GM12878 (cell line): ENCODE measurements around the gene SLC20A1. TPM values are rescaled to one million over a fixed set of nuclear protein-coding genes. Genes with fewer than 3 reads are reported as not detected.

ENCODE experiments used
- ATAC-seq: fragments of 200-7000 bp; cut with Tn5 transposase; 3 replicates; pipeline ENCODE4 v1.9.1; 2020; ENCODE audit warnings: mild to moderate bottlenecking, moderate library complexity
- BruUV-seq: library from RNA; stranded (reverse); fragments of 400-500 nt; replicated peaks from 2 replicates; lab custom pipeline; 2021; lab: Mats Ljungman, UMichigan
- CTCF ChIA-PET: fragments of 300-600 bp; sonication (Branson Sonifier 250); formaldehyde crosslinking; extraction: SDS; loops from one replicate; lab custom pipeline; 2021; ENCODE audit warnings: inconsistent platforms; lab: Yijun Ruan, JAX
- POLR2A ChIA-PET: fragments of 350-600 bp; formaldehyde crosslinking; extraction: SDS; loops from one replicate; lab custom pipeline; 2021; ENCODE audit warnings: inconsistent platforms; lab: Charles Lee
- RAD21 ChIA-PET: fragments of 300-600 bp; sonication (Branson Sonifier 250); formaldehyde crosslinking; loops from one replicate; lab custom pipeline; 2023; ENCODE audit warnings: antibody characterized with exemption; ENCODE audit not compliant: unreplicated experiment; lab: Charles Lee
- SMC1A ChIA-PET: fragments of 300-600 bp; sonication (Branson Sonifier 250); formaldehyde crosslinking; loops from one replicate; lab custom pipeline; 2023; ENCODE audit not compliant: unreplicated experiment, uncharacterized antibody; lab: Charles Lee
- DNase-seq: peaks from one replicate; pipeline ENCODE4 v3.0.0-alpha.2; 2011; ENCODE audit warnings: low read depth, low spot score
- FAIRE-seq: peaks from 3 replicates; lab custom pipeline; 2011; peaks lifted over from hg19 to GRCh38; lab: Jason Lieb, UNC
- H2AFZ ChIP-seq: 2 replicates; pipeline ENCODE4 v1.6.0; 2011; ENCODE audit warnings: low read depth, low read length, control low read depth; ENCODE audit not compliant: control insufficient read depth
- H3K27ac ChIP-seq: 2 replicates; pipeline ENCODE4 v1.5.1; 2011; ENCODE audit warnings: control low read depth; ENCODE audit not compliant: control insufficient read depth, insufficient read depth
- H3K27me3 ChIP-seq, 2 experiments: replicated peaks in 1 of 2; 2 replicates each; pipeline versions ENCODE4 v1.6.0 to v1.6.1; 2011; ENCODE audit warnings: low read length in 1 of 2; ENCODE audit not compliant: control insufficient read depth in 2 of 2, insufficient read depth in 2 of 2
- H3K36me3 ChIP-seq, 2 experiments: 2 replicates each; pipeline ENCODE4 v1.5.1; 2011; ENCODE audit warnings: low read length in 1 of 2; ENCODE audit not compliant: control insufficient read depth in 2 of 2, insufficient read depth in 2 of 2
- H3K4me1 ChIP-seq: 2 replicates; pipeline ENCODE4 v1.6.1; 2011; ENCODE audit warnings: mild to moderate bottlenecking, low read length, moderate library complexity, mixed read lengths; ENCODE audit not compliant: control insufficient read depth, insufficient read depth
- H3K4me2 ChIP-seq: 2 replicates; pipeline ENCODE4 v1.6.0; 2011; ENCODE audit warnings: control low read depth; ENCODE audit not compliant: control insufficient read depth, insufficient read depth
- H3K4me3 ChIP-seq: fragments of 200-600 bp; sonication (generic); 2 replicates; pipeline ENCODE4 v1.5.1; 2016
- H3K79me2 ChIP-seq: 2 replicates; pipeline ENCODE4 v1.6.0; 2011; ENCODE audit warnings: low read length; ENCODE audit not compliant: control insufficient read depth, insufficient read depth
- H3K9ac ChIP-seq: 2 replicates; pipeline ENCODE4 v1.8.0; 2011; ENCODE audit warnings: low read length, control low read depth, mixed read lengths; ENCODE audit not compliant: control insufficient read depth, insufficient read depth
- H3K9me3 ChIP-seq: replicated peaks from 3 replicates; pipeline ENCODE4 v1.5.1; 2011; ENCODE audit warnings: mild to moderate bottlenecking, low read length; ENCODE audit not compliant: control insufficient read depth, insufficient read depth
- H4K20me1 ChIP-seq: 2 replicates; pipeline ENCODE4 v1.6.0; 2011; ENCODE audit not compliant: control insufficient read depth, insufficient read depth
- BMI1 ChIP-seq: fragments of 450-650 bp; IDR thresholded peaks from 2 replicates; pipeline ENCODE4 v1.6.1; 2016; ENCODE audit warnings: mild to moderate bottlenecking, moderate library complexity, borderline replicate concordance
- EP300 ChIP-seq, 2 experiments: fragments of 150-350 bp in 1 of 2; IDR thresholded peaks; 2 replicates each; pipeline ENCODE4 v1.6.1; 2011 to 2012; ENCODE audit warnings: low read depth in 2 of 2, low read length in 2 of 2, borderline replicate concordance in 1 of 2, improper control_type of control experiment in 1 of 2, inconsistent platforms in 1 of 2; ENCODE audit not compliant: control insufficient read depth in 1 of 2
- FOXK2 ChIP-seq: fragments of 450-650 bp; IDR thresholded peaks from 2 replicates; pipeline ENCODE4 v1.6.1; 2017; ENCODE audit warnings: mild to moderate bottlenecking, moderate library complexity
- GATAD2B ChIP-seq: fragments of 450-650 bp; conservative IDR thresholded peaks from 2 replicates; pipeline ENCODE4 v1.6.1; 2017; ENCODE audit warnings: low read depth, mild to moderate bottlenecking, moderate library complexity
- IRF4 ChIP-seq: IDR thresholded peaks from 2 replicates; pipeline ENCODE4 v1.6.1; 2011; ENCODE audit warnings: low read depth, low read length
- LARP7 ChIP-seq: fragments of 450-650 bp; IDR thresholded peaks from 2 replicates; pipeline ENCODE4 v1.6.1; 2017; ENCODE audit warnings: mild to moderate bottlenecking
- MLLT1 ChIP-seq: fragments of 450-650 bp; IDR thresholded peaks from 2 replicates; pipeline ENCODE4 v1.6.1; 2016; ENCODE audit warnings: mild to moderate bottlenecking
- MTA3 ChIP-seq: IDR thresholded peaks from 2 replicates; pipeline ENCODE4 v1.6.1; 2012; ENCODE audit warnings: low read length, inconsistent platforms, borderline replicate concordance
- RB1 ChIP-seq: fragments of 450-650 bp; formaldehyde crosslinking; IDR thresholded peaks from 2 replicates; pipeline ENCODE4 v1.6.1; 2017; ENCODE audit warnings: mild to moderate bottlenecking, borderline replicate concordance
- SPI1 ChIP-seq: IDR thresholded peaks from 2 replicates; pipeline ENCODE4 v1.6.1; 2011; ENCODE audit warnings: low read depth, mild to moderate bottlenecking, low read length, moderate library complexity, borderline replicate concordance; ENCODE audit not compliant: insufficient read depth
- SREBF1 ChIP-seq: IDR thresholded peaks from 2 replicates; pipeline ENCODE4 v1.6.1; 2012; ENCODE audit warnings: mild to moderate bottlenecking, low read length
- TARDBP ChIP-seq: IDR thresholded peaks from 2 replicates; pipeline ENCODE4 v1.6.1; 2016; ENCODE audit warnings: borderline replicate concordance
- TCF3 ChIP-seq: IDR thresholded peaks from 2 replicates; pipeline ENCODE4 v1.6.1; 2012; ENCODE audit warnings: low read depth, mild to moderate bottlenecking, low read length, borderline replicate concordance; ENCODE audit not compliant: insufficient read depth
- ZBED1 ChIP-seq: IDR thresholded peaks from 2 replicates; pipeline ENCODE4 v1.6.1; 2016; ENCODE audit warnings: borderline replicate concordance
- ZBTB11 ChIP-seq: fragments of 450-650 bp; formaldehyde crosslinking; IDR thresholded peaks from 2 replicates; pipeline ENCODE4 v1.5.0; 2022; ENCODE audit warnings: mild to moderate bottlenecking, missing genetic modification characterization
- ZBTB33 ChIP-seq: fragments of 450-650 bp; IDR thresholded peaks from 2 replicates; pipeline ENCODE4 v1.6.1; 2017; ENCODE audit warnings: mild to moderate bottlenecking
- ZZZ3 ChIP-seq: IDR thresholded peaks from 2 replicates; pipeline ENCODE4 v1.6.1; 2011; ENCODE audit warnings: low read depth; ENCODE audit not compliant: control insufficient read depth, insufficient read length
- WGBS: methylation state at CpG from one replicate; pipeline ENCODE4 v1.1.6; 2016; ENCODE audit warnings: low lambda C conversion rate; ENCODE audit not compliant: insufficient replicate concordance, insufficient coverage; ENCODE audit errors: missing lambda C conversion rate; 5-methylcytosine and 5-hydroxymethylcytosine counted together
- in situ Hi-C: fragments of 300-500 bp; cut with MboI; formaldehyde crosslinking; loops from 9 replicates; pipeline ENCODE4 v1.14.3; 2018; ENCODE audit warnings: mixed read lengths
- intact Hi-C: fragments of 100-400 bp; cut with micrococcal nuclease; formaldehyde crosslinking; loops from one replicate; pipeline ENCODE4 v1.14.2; 2022; ENCODE audit not compliant: unreplicated experiment
- polyA plus RNA-seq, 11 experiments: library from polyadenylated mRNA; depleted of rRNA in 4 of 11; unstranded in 6 of 11; stranded (reverse) in 5 of 11; fragments of >200 nt; fragmentation: Nextera tagmentation in 4 of 11; fragmentation: Illumina TruSeq in 1 of 11; extraction: Ambion mirVana in 4 of 11; extraction: Trizol in 1 of 11; gene quantifications; 1 replicate in 1 of 11; 2 replicates in 10 of 11; pipeline versions ENCODE4 v1.2.1 to v1.2.3, GENCODE V29; 2011 to 2016; ENCODE audit warnings: inconsistent platforms in 2 of 11, missing spikeins in 2 of 11, low read depth in 1 of 11
- total RNA-seq, 4 experiments: library from RNA; depleted of rRNA in 3 of 4; stranded (reverse); fragments of >200 nt in 3 of 4; fragmentation: Illumina TruSeq in 1 of 4; extraction: Trizol in 1 of 4; gene quantifications; 2 replicates each; pipeline versions ENCODE4 v1.2.1 to v1.2.3, GENCODE V29; 2013 to 2021

SLC20A1 gene
- total and polyA plus RNA-seq, 10 of the 15 experiments (the other 5 are each of a cell fraction or from before 2014, with no cell fraction given): 21.2 to 59.1 (median 43.2) TPM

- intact Hi-C loops (no loop called here), in situ Hi-C loops (no loop called here)
- POLR2A ChIA-PET: interaction anchor here (0.6 to 4.1 kb wide), 7 partner anchors 9 to 42 kb away, joined by 3 to 19 read pairs (median 3); partner anchors contain the start of gene SLC20A1
- Histone ChIP-seq H3K79me2 (peaks cover 11% of the 10 kb centered on the region), H3K36me3 (peaks cover 7 to 35% of the 10 kb centered on the region in 2 experiments), H3K27ac (peak overlapping the region; percentile 27; the same call in 1 of the 2 replicates), H3K9me3 (no peaks in the 10 kb centered on the region), H2AFZ (no peak overlapping the region), H3K4me3 (peak overlapping the region; percentile 6; the same call in 1 of the 2 replicates), H3K4me1 (peaks cover 21% of the 10 kb centered on the region), H3K4me2 (no peak overlapping the region), H3K27me3 (no peaks in the 10 kb centered on the region), H3K9ac (no peak overlapping the region), H4K20me1 (no peaks in the 10 kb centered on the region)
- RAD21 ChIA-PET: interaction anchor here (0.7 to 1.7 kb wide), 7 partner anchors 10 to 283 kb away, joined by 3 to 6 read pairs (median 4); no protein-coding TSS in a partner anchor
- no peak for TF ChIP-seq GATAD2B
- no peak for TF ChIP-seq EP300 (IDR thresholded peaks at IDR 0.05; ENCODE audit: borderline replicate concordance in 1 of 2, control insufficient read depth in 1 of 2, low read depth in 2 of 2, low read length in 2 of 2)
- no peak for TF ChIP-seq LARP7
- TF ChIP-seq ZBTB11: no peak
- no peak for TF ChIP-seq MTA3
- no peak for TF ChIP-seq TARDBP
- no peak for TF ChIP-seq FOXK2
- no peak for TF ChIP-seq MLLT1
- TF ChIP-seq ZBTB33: no peak
- no peak for TF ChIP-seq RB1
- no peak for TF ChIP-seq IRF4
- no peak for TF ChIP-seq SREBF1
- no peak for TF ChIP-seq ZZZ3
- TF ChIP-seq SPI1: no peak
- TF ChIP-seq TCF3: no peak
- TF ChIP-seq BMI1: no peak
- TF ChIP-seq ZBED1: no peak
- CTCF ChIA-PET: interaction anchor here (0.7 to 1.7 kb wide), 9 partner anchors 10 to 67 kb away, joined by 3 to 5 read pairs (median 3); no protein-coding TSS in a partner anchor
- FAIRE-seq (no peak), DNase-seq (no peak), ATAC-seq (peak; percentile 37)
- BruUV-seq: no TSS peak
- SMC1A ChIA-PET: interaction anchor here (0.6 to 7.1 kb wide), 8 partner anchors 12 to 566 kb away, joined by 3 to 46 read pairs (median 4); partner anchors contain the start of gene SLC20A1
- 39% methylated on average over 2 of the region's 2 CpGs for WGBS
These were observed 12.6 kb downstream of the SLC20A1 start for GRCh38 chr2:112658301-112658700.
